AG04450 (cell line): ENCODE measurements around the gene CACNG3. TPM values are rescaled to one million over a fixed set of nuclear protein-coding genes. Genes with fewer than 3 reads are reported as not detected.

Experiments
- CTCF ChIA-PET: fragments of 300-600, 350-600 bp; formaldehyde crosslinking; extraction: SDS; loops from one replicate; lab custom pipeline; 2022; ENCODE audit warnings: antibody characterized with exemption, inconsistent platforms; lab: Charles Lee
- POLR2A ChIA-PET: fragments of 350-600 bp; formaldehyde crosslinking; extraction: SDS; loops from one replicate; lab custom pipeline; 2021; ENCODE audit warnings: antibody characterized with exemption, inconsistent platforms; lab: Yijun Ruan, JAX
- DNase-seq: peaks from one replicate; pipeline ENCODE4 v3.0.0-alpha.2; 2011; ENCODE audit warnings: low read depth, low spot score
- H3K27ac ChIP-seq: one replicate; pipeline ENCODE4 v1.5.1; 2012; ENCODE audit warnings: low read depth, low read length, control low read depth
- H3K27me3 ChIP-seq: one replicate; pipeline ENCODE4 v1.6.0; 2012; ENCODE audit warnings: low read length; ENCODE audit not compliant: control insufficient read depth, insufficient read depth
- H3K4me3 ChIP-seq: 2 replicates; pipeline ENCODE4 v1.5.1; 2011; ENCODE audit warnings: mild to moderate bottlenecking, low read depth, low read length, control low read depth
- H3K9me3 ChIP-seq: 2 replicates; pipeline ENCODE4 v1.5.1; 2012; ENCODE audit warnings: low read length; ENCODE audit not compliant: control insufficient read depth, insufficient read depth
- CTCF ChIP-seq: IDR thresholded peaks from 2 replicates; pipeline ENCODE4 v1.5.1; 2011; ENCODE audit warnings: low read depth, low read length, control low read depth, inconsistent platforms
- polyA plus RNA-seq: library from polyadenylated mRNA; depleted of rRNA; stranded (reverse); fragments of >200 nt; gene quantifications from 2 replicates; pipeline ENCODE4 v1.2.3, GENCODE V29; 2011

Gene CACNG3
- polyA plus RNA-seq, 1 experiment, result not detected

- POLR2A ChIA-PET, result no interaction called here
- no peak for DNase-seq
These were observed 53.4 kb downstream of the CACNG3 start for GRCh38 chr16:24309258-24310142.

GRCh38 chr16:24315343-24315742, 59.2 kb downstream of the CACNG3 start:
- no peaks in the 10 kb centered on the region for H3K27me3 ChIP-seq
- POLR2A ChIA-PET, result no interaction called here
- no peak for DNase-seq
- no peaks in the 10 kb centered on the region for H3K9me3 ChIP-seq
- H3K4me3 ChIP-seq, result no peak overlapping the region
- CTCF ChIA-PET, result no interaction called here
- no peak for TF ChIP-seq CTCF
- no peak overlapping the region for H3K27ac ChIP-seq

More at GRCh38 chr16:24309258-24310142, 53.4 kb downstream of the CACNG3 start:
- H3K4me3 ChIP-seq, result no peak overlapping the region
- no peak overlapping the region for H3K27ac ChIP-seq
- no peaks in the 10 kb centered on the region for H3K27me3 ChIP-seq
- CTCF ChIA-PET, result no interaction called here
- H3K9me3 ChIP-seq, result no peaks in the 10 kb centered on the region
- no peak for TF ChIP-seq CTCF

GRCh38 chr16:24318680-24319079, 62.5 kb downstream of the CACNG3 start:
- TF ChIP-seq CTCF, result no peak
- CTCF ChIA-PET, result no interaction called here
- POLR2A ChIA-PET, result no interaction called here
- H3K27me3 ChIP-seq, result no peaks in the 10 kb centered on the region
- H3K9me3 ChIP-seq, result no peaks in the 10 kb centered on the region
- H3K27ac ChIP-seq, result no peak overlapping the region
- DNase-seq, result no peak
- no peak overlapping the region for H3K4me3 ChIP-seq

- CTCF ChIA-PET, result no interaction called here
- POLR2A ChIA-PET, result no interaction called here
- Histone ChIP-seq H3K9me3 (no peaks in the 10 kb centered on the region), H3K27ac (no peak overlapping the region), H3K4me3 (no peak overlapping the region), H3K27me3 (no peaks in the 10 kb centered on the region)
- TF ChIP-seq CTCF, result no peak
- DNase-seq, result no peak
These were observed 63.1 kb downstream of the CACNG3 start for GRCh38 chr16:24319126-24319814.

GRCh38 chr16:24322106-24322505, 66.0 kb downstream of the CACNG3 start:
- H3K9me3 ChIP-seq, result no peaks in the 10 kb centered on the region
- H3K4me3 ChIP-seq, result no peak overlapping the region
- POLR2A ChIA-PET, result no interaction called here
- H3K27ac ChIP-seq, result no peak overlapping the region
- no peaks in the 10 kb centered on the region for H3K27me3 ChIP-seq
- DNase-seq, result no peak
- CTCF ChIA-PET, result no interaction called here
- no peak for TF ChIP-seq CTCF
